HepG2 (cell line): Measurements from ENCODE around the gene SP6. TPM values are rescaled to one million over a fixed set of nuclear protein-coding genes. Genes with fewer than 3 reads are reported as not detected.

Experiments
- ATAC-seq: fragments of 200-7000 bp; cut with Tn5 transposase; 3 replicates; pipeline ENCODE4 v1.9.1; 2020; ENCODE audit warnings: mild to moderate bottlenecking, moderate library complexity
- BruUV-seq: library from RNA; stranded (reverse); fragments of 400-500 nt; replicated peaks from 2 replicates; lab custom pipeline; 2021; lab: Mats Ljungman, UMichigan
- CTCF ChIA-PET: fragments of 300-600 bp; formaldehyde crosslinking; extraction: SDS; loops from one replicate; lab custom pipeline; 2021; ENCODE audit warnings: low total read pairs, inconsistent platforms, low intra/inter-chr PET ratio; lab: Yijun Ruan, JAX
- POLR2A ChIA-PET: fragments of 350-600 bp; sonication (Branson Sonifier 250); formaldehyde crosslinking; loops from one replicate; lab custom pipeline; 2020; ENCODE audit warnings: antibody characterized with exemption, inconsistent platforms; lab: Yijun Ruan, JAX
- DNase-seq: peaks from one replicate; pipeline ENCODE4 v3.0.0-alpha.2; 2015; ENCODE audit warnings: low spot score
- FAIRE-seq: peaks from 3 replicates; lab custom pipeline; 2011; peaks lifted over from hg19 to GRCh38; lab: Jason Lieb, UNC
- H2AFZ ChIP-seq: one replicate; pipeline ENCODE4 v1.6.1; 2011; ENCODE audit warnings: low read length, inconsistent platforms
- H3K27ac ChIP-seq: fragments of 300-600 bp; 3 replicates; pipeline ENCODE4 v1.8.0; 2011; ENCODE audit warnings: mixed run types, mild to moderate bottlenecking, mixed read lengths, low read length, inconsistent platforms; ENCODE audit not compliant: insufficient read depth; ENCODE audit errors: extremely low read length
- H3K27me3 ChIP-seq, 2 experiments: fragments of 200-600 bp in 1 of 2; 2 replicates in 1 of 2; 3 replicates in 1 of 2; pipeline versions ENCODE4 v1.6.0 to v1.8.0; 2011; ENCODE audit warnings: low read length in 2 of 2, mild to moderate bottlenecking in 2 of 2, moderate library complexity in 2 of 2, inconsistent platforms in 1 of 2; ENCODE audit not compliant: insufficient read depth in 2 of 2, control insufficient read depth in 1 of 2
- H3K36me3 ChIP-seq, 2 experiments: fragments of 200-600 bp in 1 of 2; replicated peaks in 1 of 2; 2 replicates in 1 of 2; 3 replicates in 1 of 2; pipeline versions ENCODE4 v1.5.1 to v1.8.0; 2011; ENCODE audit warnings: low read length in 2 of 2, inconsistent platforms in 1 of 2; ENCODE audit not compliant: insufficient read depth in 2 of 2, control insufficient read depth in 1 of 2
- H3K4me1 ChIP-seq: 2 replicates; pipeline ENCODE4 v1.5.1; 2012; ENCODE audit warnings: low read length, inconsistent platforms; ENCODE audit not compliant: insufficient read depth
- H3K4me2 ChIP-seq: 2 replicates; pipeline ENCODE4 v1.6.0; 2011; ENCODE audit warnings: low read depth, low read length, inconsistent platforms
- H3K4me3 ChIP-seq, 3 experiments: fragments of 200-600 bp in 1 of 3; sonication (generic), shearing (Covaris generic) in 1 of 3; replicated peaks in 1 of 3; 2 replicates each; pipeline ENCODE4 v1.5.1; 2011 to 2016; ENCODE audit warnings: low read length in 3 of 3, inconsistent platforms in 2 of 3, low read depth in 2 of 3, mild to moderate bottlenecking in 2 of 3, control low read depth in 1 of 3, mixed read lengths in 1 of 3; ENCODE audit not compliant: insufficient read depth in 1 of 3
- H3K79me2 ChIP-seq: one replicate; pipeline ENCODE4 v1.6.1; 2011; ENCODE audit warnings: low read length, inconsistent platforms; ENCODE audit not compliant: insufficient read depth
- H3K9ac ChIP-seq: 2 replicates; pipeline ENCODE4 v1.6.0; 2011; ENCODE audit warnings: mild to moderate bottlenecking, low read depth, low read length, inconsistent platforms; ENCODE audit not compliant: insufficient read depth
- H3K9me3 ChIP-seq: 2 replicates; pipeline ENCODE4 v1.5.1; 2012; ENCODE audit warnings: mild to moderate bottlenecking, low read length
- H4K20me1 ChIP-seq: 2 replicates; pipeline ENCODE4 v1.6.0; 2011; ENCODE audit warnings: inconsistent platforms, mild to moderate bottlenecking, low read length, moderate library complexity; ENCODE audit not compliant: insufficient read depth
- HIVEP1 ChIP-seq: sonication (generic); formaldehyde crosslinking; IDR thresholded peaks from 2 replicates; pipeline ENCODE4 v1.4.0; 2020; ENCODE audit warnings: mild to moderate bottlenecking, missing genetic modification reagents
- KDM3A ChIP-seq: IDR thresholded peaks from 2 replicates; pipeline ENCODE4 v1.6.1; 2018; ENCODE audit warnings: low read depth, missing compliant biosample characterization
- SP4 ChIP-seq: sonication (generic); formaldehyde crosslinking; IDR thresholded peaks from 2 replicates; pipeline ENCODE4 v1.8.1; 2023; ENCODE audit warnings: mild to moderate bottlenecking, missing genetic modification reagents
- ZNF101 ChIP-seq: sonication (generic); formaldehyde crosslinking; IDR thresholded peaks from 2 replicates; pipeline ENCODE4 v1.4.0; 2020; ENCODE audit warnings: mild to moderate bottlenecking, low read depth, missing genetic modification reagents, borderline replicate concordance
- ZNF3 ChIP-seq: IDR thresholded peaks from 2 replicates; pipeline ENCODE4 v1.7.0; 2017; ENCODE audit warnings: inconsistent platforms
- ZNF629 ChIP-seq: sonication (generic); formaldehyde crosslinking; conservative IDR thresholded peaks from 2 replicates; pipeline ENCODE4 v1.5.0; 2020; ENCODE audit warnings: missing genetic modification reagents
- ZNF768 ChIP-seq: sonication (generic); formaldehyde crosslinking; IDR thresholded peaks from 2 replicates; pipeline ENCODE4 v1.4.0; 2020; ENCODE audit warnings: missing genetic modification reagents
- ZSCAN5A ChIP-seq: sonication (generic); formaldehyde crosslinking; IDR thresholded peaks from 2 replicates; pipeline ENCODE4 v1.8.0; 2022; ENCODE audit warnings: mild to moderate bottlenecking, missing genetic modification reagents, borderline replicate concordance
- WGBS: methylation state at CpG from one replicate; pipeline ENCODE4 v1.1.6; 2017; ENCODE audit warnings: low lambda C conversion rate; 5-methylcytosine and 5-hydroxymethylcytosine counted together
- in situ Hi-C: cut with HindIII; loops from 2 replicates; pipeline ENCODE4 v1.10.0; 2017; ENCODE audit warnings: low pct_unique_long_range_greater_than_20kb; ENCODE audit not compliant: extremely low pct_ligation_motif_present
- intact Hi-C: fragments of 100-400 bp; cut with micrococcal nuclease; formaldehyde crosslinking; loops from one replicate; pipeline ENCODE4 v1.10.0; 2022; ENCODE audit not compliant: unreplicated experiment
- polyA plus RNA-seq, 8 experiments: library from polyadenylated mRNA; depleted of rRNA in 3 of 8; stranded (reverse) in 7 of 8; unstranded in 1 of 8; fragments of >200 nt; fragmentation: Illumina TruSeq in 4 of 8; extraction: Trizol in 4 of 8; gene quantifications; 2 replicates each; pipeline versions ENCODE4 v1.2.1 to v1.2.3, GENCODE V29; 2011 to 2016; ENCODE audit warnings: low read depth in 4 of 8, missing spikeins in 1 of 8, mixed read lengths in 1 of 8; ENCODE audit not compliant: insufficient read depth in 1 of 8
- total RNA-seq, 5 experiments: library from RNA; depleted of rRNA; stranded (reverse); fragments of >200 nt; fragmentation: Illumina TruSeq; extraction: Trizol; gene quantifications; 2 replicates each; pipeline ENCODE4 v1.2.3, GENCODE V29; 2016; ENCODE audit warnings: low read depth in 1 of 5

SP6 gene
- total and polyA plus RNA-seq, 2 of the 13 experiments (the other 11 are each of a cell fraction or from before 2014, with no cell fraction given) = 0.07 TPM

GRCh38 chr17:47856830-47857229, 5.9 kb upstream of the SP6 start:
- Histone ChIP-seq H3K9me3 (no peaks in the 10 kb centered on the region), H3K9ac (no peak overlapping the region), H3K4me1 (peaks cover 1% of the 10 kb centered on the region; the same call in 1 of the 2 replicates), H3K27me3 (peaks cover 10 to 65% of the 10 kb centered on the region in 2 experiments; a peak in 4 of 5 replicates), H3K4me3 (no peak overlapping the region), H4K20me1 (no peaks in the 10 kb centered on the region), H2AFZ (no peak overlapping the region), H3K4me2 (no peak overlapping the region), H3K36me3 (no peaks in the 10 kb centered on the region), H3K27ac (no peak overlapping the region), H3K79me2 (no peaks in the 10 kb centered on the region)
- DNase-seq (no peak), ATAC-seq (no peak), FAIRE-seq (no peak)
- in situ Hi-C loops (no loop called here), intact Hi-C loops (no loop called here)
- ChIA-PET POLR2A (interaction anchor here (2.1 kb wide), 1 partner anchor 39 kb away, joined by 8 read pairs; the partner anchor contains the start of gene SP2), CTCF (no interaction called here)
- TF ChIP-seq ZNF629 (CRISPR knock-in tag) (peak; percentile 76), ZSCAN5A (CRISPR knock-in tag) (no peak)
- no TSS peak for BruUV-seq

GRCh38 chr17:47855737-47856136, 4.8 kb upstream of the SP6 start:
- no peaks in the 10 kb centered on the region for H3K9me3 ChIP-seq
- in situ Hi-C loops (no loop called here), intact Hi-C loops (no loop called here)
- no peak overlapping the region for H3K9ac ChIP-seq
- ATAC-seq = no peak
- no peaks in the 10 kb centered on the region for H3K36me3 ChIP-seq
- no peak overlapping the region for H3K4me3 ChIP-seq
- H3K4me1 ChIP-seq = peaks cover 4% of the 10 kb centered on the region; the same call in 1 of the 2 replicates
- H3K79me2 ChIP-seq = no peaks in the 10 kb centered on the region
- TF ChIP-seq ZNF101 (CRISPR knock-in tag) (no peak), ZNF768 (CRISPR knock-in tag) (no peak), KDM3A (no peak), SP4 (no peak), ZNF3 (CRISPR knock-in tag) (no peak), HIVEP1 (CRISPR knock-in tag) (no peak)
- no peak overlapping the region for H2AFZ ChIP-seq
- POLR2A ChIA-PET = interaction anchor here (2.1 kb wide), 1 partner anchor 40 kb away, joined by 8 read pairs; the partner anchor contains the start of gene SP2
- FAIRE-seq = no peak
- no peaks in the 10 kb centered on the region for H4K20me1 ChIP-seq
- H3K4me2 ChIP-seq = no peak overlapping the region
- CTCF ChIA-PET = no interaction called here
- peaks cover 10 to 70% of the 10 kb centered on the region in 2 experiments; a peak in 4 of 5 replicates for H3K27me3 ChIP-seq
- BruUV-seq = no TSS peak
- no peak overlapping the region for H3K27ac ChIP-seq
- no peak for DNase-seq
- 18% methylated on average over 3 of the region's 3 CpGs for WGBS
